HepG2 (cell line): ENCODE data around the gene MAPK6.

Source experiments
- BCLAF1 ChIP-seq: fragments of 450-650 bp; IDR thresholded peaks from 2 replicates; pipeline ENCODE4 v1.6.1; 2017; ENCODE audit warnings: mild to moderate bottlenecking
- CTCF ChIP-seq: sonication (generic); formaldehyde crosslinking; IDR thresholded peaks from 2 replicates; pipeline ENCODE4 v1.5.0; 2020; ENCODE audit warnings: mild to moderate bottlenecking, missing genetic modification reagents, moderate library complexity
- FOXA1 ChIP-seq, 2 experiments: fragments of 450-650 bp in 1 of 2; sonication (generic) in 1 of 2; formaldehyde crosslinking in 1 of 2; IDR thresholded peaks; 2 replicates each; pipeline versions ENCODE4 v1.4.0 to v1.6.1; 2016 to 2020; ENCODE audit warnings: missing genetic modification reagents in 1 of 2
- HNRNPK ChIP-seq: fragments of 200-400 bp; formaldehyde crosslinking; IDR thresholded peaks from 2 replicates; pipeline ENCODE4 v1.6.1; 2018; ENCODE audit warnings: low read length, low read depth, moderate library complexity, mild to moderate bottlenecking; ENCODE audit not compliant: poor library complexity, severe bottlenecking
- KLF12 ChIP-seq: sonication (generic); formaldehyde crosslinking; IDR thresholded peaks from 2 replicates; pipeline ENCODE4 v1.4.0; 2020; ENCODE audit warnings: missing genetic modification reagents, borderline replicate concordance
- NCOA2 ChIP-seq: sonication (generic); formaldehyde crosslinking; IDR thresholded peaks from 2 replicates; pipeline ENCODE4 v1.8.0; 2022; ENCODE audit warnings: inconsistent platforms
- PATZ1 ChIP-seq: sonication (generic); formaldehyde crosslinking; IDR thresholded peaks from 2 replicates; pipeline ENCODE4 v1.4.0; 2020; ENCODE audit warnings: missing genetic modification reagents
- PRMT3 ChIP-seq: sonication (generic); formaldehyde crosslinking; IDR thresholded peaks from 2 replicates; pipeline ENCODE4 v1.8.1; 2022; ENCODE audit warnings: low read depth, mild to moderate bottlenecking, moderate library complexity, missing genetic modification reagents, borderline replicate concordance
- YY1 ChIP-seq: IDR thresholded peaks from 2 replicates; pipeline ENCODE4 v1.6.1; 2011; ENCODE audit warnings: low read length, low read depth, moderate library complexity, mild to moderate bottlenecking; ENCODE audit not compliant: insufficient read depth, insufficient replicate concordance

- no peak for TF ChIP-seq KLF12 (CRISPR knock-in tag)
- TF ChIP-seq FOXA1 (IDR thresholded peaks at IDR 0.05): no peak
- TF ChIP-seq FOXA1 (CRISPR knock-in tag; IDR thresholded peaks at IDR 0.05): no peak
- TF ChIP-seq BCLAF1: no peak
- TF ChIP-seq NCOA2 (CRISPR knock-in tag): no peak
- TF ChIP-seq PRMT3 (CRISPR knock-in tag): no peak
- no peak for TF ChIP-seq PATZ1 (CRISPR knock-in tag)
- no peak for TF ChIP-seq CTCF
- no peak for TF ChIP-seq YY1
- TF ChIP-seq HNRNPK: no peak
Observed at GRCh38 chr15:52056496-52056895, 37.5 kb downstream of the MAPK6 start.
